ENCODE data around the gene ZC3H18.

Gene ZC3H18

GRCh38 chr16:88533381-88533917, 36.8 kb upstream of the ZC3H18 start:
- DNase-seq: peak; percentile 12

DNA sequence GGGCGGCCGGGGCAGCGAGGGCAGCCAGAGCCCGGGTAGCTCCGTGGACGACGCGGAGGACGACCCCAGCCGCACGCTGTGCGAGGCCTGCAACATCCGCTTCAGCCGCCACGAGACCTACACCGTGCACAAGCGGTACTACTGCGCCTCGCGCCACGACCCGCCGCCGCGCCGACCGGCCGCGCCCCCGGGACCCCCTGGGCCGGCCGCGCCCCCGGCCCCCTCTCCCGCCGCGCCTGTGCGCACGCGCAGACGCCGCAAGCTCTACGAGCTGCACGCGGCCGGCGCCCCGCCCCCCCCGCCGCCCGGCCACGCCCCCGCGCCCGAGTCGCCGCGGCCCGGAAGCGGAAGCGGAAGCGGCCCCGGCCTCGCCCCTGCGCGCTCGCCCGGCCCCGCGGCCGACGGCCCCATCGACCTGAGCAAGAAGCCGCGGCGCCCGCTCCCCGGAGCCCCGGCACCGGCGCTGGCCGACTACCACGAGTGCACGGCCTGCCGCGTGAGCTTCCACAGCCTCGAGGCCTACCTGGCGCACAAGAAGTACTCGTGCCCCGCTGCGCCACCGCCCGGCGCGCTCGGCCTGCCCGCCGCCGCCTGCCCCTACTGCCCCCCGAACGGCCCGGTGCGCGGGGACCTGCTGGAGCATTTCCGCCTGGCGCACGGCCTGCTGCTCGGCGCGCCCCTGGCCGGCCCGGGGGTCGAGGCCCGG, 36.1 kb upstream of the ZC3H18 start:
- peak; percentile 27 for DNase-seq

DNA sequence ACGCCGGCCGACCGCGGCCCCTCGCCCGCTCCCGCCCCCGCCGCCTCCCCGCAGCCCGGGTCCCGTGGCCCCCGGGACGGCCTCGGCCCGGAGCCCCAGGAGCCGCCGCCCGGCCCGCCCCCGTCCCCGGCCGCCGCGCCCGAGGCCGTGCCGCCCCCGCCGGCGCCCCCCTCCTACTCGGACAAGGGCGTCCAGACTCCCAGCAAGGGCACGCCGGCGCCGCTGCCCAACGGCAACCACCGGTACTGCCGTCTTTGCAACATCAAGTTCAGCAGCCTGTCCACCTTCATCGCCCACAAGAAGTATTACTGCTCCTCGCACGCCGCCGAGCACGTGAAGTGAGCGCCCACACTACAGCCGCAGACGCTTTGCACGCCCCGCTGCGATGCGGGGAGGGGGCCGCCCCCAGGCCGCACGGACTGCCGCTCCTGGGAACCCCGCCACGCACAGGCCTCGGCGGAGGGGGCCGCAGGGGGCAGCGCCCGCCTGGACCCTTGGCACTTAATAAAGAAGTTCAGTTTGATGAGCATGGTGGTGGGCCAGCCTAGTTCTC, 35.5 kb upstream of the ZC3H18 start:
- DNase-seq: no peak

DNA sequence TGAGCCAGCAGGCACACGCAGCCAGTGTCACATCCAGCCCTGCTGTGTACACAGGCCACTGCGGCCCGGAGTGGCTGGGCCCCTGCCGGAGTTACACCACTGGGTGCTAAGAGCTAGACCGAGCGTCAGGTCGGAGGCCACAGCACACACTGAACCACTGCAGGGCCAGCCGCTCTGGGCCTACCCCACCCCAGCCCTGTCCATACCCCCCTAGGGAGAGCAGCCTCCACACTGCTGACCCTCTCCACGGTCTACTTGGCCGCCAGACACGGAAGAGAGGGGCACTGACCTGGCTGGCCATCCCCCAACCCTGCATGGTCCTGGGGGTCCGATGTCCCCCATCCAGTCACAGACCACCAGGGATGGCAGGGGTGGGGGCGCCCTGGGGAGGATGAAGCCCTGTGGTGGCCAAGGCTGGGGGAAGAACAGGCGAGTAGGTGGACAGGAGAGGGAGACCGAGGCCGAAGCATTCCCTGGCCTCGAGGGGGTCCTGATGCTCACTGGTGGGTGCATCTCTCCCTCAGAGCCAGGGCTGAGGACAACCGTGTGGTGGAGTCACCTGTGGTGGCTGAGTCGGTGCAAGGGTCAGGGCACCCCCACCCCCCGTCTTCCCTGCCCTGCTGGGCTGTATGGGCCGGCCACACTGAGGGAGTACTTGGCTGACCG, 34.9 kb upstream of the ZC3H18 start:
- DNase-seq: no peak

DNA sequence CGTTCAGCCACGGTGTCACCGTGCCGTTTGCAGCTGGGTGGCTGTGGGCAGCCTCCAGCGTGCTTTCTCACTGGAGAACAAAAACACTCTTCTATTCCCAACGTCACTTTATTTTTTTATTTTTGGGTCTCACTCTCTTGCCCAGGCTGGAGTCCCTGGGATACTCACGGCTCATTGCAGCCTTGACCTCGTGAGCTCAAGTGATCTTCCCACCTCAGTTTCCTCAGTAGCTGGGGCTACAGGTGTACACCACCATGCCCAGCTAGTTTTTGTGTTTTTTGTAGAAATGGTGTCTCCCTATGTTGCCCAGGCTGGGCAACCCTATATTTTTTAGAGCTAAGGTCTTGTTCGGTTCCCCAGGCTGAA, 34.4 kb upstream of the ZC3H18 start:
- DNase-seq: no peak

GRCh38 chr16:88536510-88536909, 33.7 kb upstream of the ZC3H18 start:
- DNase-seq: no peak

GRCh38 chr16:88536971-88537751, 33.0 kb upstream of the ZC3H18 start:
- DNase-seq: no peak

DNA sequence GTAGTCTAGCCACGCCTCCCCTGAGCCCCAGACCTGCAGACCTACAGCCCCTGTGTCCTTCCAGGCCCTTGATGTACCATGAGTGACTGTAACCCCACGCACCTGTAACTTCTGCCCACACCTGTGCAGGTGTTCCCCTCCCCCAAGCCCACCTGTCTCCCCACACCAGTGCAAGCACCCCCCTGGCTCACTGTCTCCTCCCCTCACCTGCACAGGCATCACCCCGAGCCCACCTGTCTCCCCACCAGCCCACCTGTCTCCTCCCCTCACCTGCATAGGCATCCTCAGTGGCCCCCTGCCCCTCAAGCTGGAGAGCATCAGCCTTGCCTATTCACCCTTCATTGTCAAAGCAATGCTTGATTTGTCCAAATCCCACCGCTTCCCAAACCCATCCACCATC, 32.3 kb upstream of the ZC3H18 start:
- DNase-seq: no peak

DNA sequence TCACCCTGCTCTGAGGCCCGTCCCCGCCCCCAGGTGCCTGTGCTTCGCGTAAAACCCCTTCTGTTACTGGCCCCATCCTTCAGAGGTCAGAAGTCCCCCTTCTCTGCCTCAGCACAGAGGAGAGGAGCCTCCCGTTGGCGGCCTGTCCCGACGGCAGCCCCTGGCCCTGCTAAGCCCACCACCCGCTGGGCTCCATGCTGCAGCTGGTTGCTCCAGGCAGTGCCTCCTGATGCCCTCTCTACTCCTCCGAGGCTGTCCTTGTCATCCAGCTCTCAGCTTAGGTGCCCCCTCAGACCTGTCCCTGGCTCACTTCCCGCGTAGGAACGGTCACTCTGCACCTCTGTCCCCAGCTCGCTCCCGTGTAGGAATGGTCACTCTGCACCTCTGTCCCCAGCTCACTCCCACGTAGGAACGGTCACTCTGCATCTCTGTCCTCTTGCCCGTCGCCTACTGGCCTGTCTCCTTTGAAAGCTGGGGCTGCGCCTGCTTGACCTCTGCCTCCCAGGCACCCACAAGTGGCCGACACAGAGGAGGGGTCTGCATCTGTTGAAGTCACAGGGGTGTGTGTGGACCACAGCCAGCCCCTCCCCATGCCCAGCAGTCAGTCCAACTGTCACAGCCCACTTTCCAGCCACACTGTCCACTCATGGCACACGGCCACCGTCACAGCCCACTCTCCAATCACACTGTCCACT, 31.7 kb upstream of the ZC3H18 start:
- no peak for DNase-seq

DNA sequence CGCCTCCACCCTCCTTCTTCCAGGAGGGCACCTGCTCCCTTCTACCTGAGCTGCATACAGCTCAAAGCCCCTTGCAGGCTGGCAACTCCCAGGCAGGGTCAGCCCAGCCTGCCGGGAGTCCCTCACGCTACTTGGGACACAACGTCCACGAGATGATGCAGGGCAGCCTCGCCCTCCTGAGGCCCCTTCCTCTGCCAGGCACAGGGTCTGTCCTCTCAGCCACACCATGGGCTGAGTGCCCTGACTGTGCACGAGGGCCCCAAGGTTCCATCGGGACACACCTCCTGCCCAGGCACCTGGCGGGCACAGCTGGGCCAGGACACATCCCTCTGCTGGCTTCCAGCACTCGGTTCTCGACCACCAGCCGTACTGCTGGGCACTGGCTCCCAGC, 30.9 kb upstream of the ZC3H18 start:
- DNase-seq: no peak

DNA sequence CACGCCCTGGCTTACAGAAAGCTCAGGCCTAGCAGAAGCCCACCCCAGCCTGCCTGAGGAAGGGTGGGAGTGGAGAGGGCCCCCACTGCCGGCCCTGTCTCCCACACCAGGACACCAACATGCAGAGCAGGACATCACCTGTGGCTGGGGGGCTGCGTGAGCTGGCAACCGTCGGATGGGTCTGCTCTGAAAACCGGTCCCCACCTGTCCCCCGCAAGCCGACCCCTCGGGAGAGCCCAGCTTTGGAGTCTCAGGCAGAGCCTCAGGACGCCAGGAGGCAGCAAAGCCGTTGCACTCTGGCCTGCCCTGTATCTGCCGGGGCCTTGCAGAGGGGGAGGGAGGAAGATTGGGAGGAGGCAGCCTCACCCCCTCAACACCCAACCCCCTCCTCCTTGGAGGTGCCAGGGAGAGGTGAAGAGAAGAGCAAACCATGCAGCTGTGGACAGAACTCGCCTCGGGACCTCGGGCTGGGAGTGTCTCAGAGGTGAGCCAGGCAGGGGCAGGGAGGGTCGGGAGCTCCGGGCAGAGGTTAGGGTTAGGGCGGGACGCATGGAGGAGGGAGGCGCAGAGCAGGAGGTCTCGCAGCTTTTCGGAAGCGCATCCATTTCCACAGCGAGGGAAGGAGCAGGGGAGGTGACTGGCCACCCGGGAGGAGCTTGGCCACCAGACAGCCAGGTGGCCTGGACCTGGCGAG, 30.4 kb upstream of the ZC3H18 start:
- no peak for DNase-seq

DNA sequence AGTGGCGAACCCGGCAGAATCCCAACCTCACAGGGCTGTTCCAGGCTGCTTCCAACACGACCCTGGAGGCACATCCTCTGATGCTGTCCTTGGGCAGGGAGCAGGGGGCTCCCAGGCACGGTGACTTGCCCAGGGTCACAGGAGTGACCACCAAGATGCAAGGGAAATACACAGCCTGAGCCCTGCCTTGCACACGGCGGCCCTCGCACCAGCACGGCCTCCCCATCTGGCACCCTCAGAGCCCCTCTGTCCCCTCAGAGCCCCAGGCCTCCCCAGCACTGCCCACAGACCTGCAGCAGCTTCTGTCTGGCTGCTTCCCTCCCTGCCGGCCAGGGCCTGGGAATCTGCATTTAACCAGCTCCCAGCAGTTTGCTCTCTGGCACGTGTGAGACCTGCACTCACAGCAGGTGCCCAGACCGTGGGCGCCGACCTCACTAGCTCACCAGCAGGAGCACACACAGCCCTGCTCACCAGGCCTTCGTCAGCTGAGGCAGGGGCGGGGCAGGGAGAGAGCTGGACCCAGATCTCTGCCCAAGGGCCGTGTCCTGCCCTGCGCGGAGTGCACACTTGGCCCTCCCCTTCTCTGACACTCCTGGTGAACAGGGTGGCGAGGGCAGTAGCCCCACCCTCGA, 29.7 kb upstream of the ZC3H18 start:
- no peak for DNase-seq

DNA sequence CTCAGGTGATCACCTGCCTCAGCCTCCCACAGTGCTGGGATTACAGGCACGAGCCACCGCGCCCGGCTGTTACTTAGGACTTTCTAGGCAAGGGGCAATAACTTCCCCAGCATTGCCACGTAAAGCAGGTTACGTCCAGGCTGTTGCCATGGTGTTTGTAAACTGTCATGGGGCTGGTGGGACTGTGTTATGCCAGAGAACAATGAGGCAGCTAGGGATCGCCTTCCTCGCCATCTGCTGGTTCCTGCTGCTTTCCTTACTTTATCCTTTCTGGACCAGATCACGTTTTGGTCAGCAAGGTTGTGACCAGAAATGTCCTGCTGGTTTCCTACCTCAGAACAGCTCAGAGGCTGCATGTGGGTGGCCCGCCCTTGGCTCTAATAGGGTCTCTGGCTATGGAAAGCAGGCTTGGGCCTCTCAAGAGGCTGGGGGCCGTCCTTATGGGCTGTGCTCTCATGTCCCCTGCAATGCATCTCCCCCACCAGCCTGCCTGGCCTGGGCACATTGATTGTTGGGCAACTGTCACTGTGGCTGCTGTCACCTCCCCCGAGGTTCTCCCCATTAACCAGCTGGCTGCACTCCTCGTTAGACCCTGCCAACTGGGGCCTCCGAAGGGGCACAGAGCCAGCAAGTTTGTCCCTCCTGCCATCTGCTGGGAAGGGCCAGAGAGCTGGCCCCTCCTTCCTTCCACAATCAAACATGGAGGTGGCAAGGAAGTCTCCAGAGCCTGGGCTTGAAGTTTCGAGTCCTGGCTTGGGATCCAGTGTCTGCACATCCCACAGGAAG, 28.2 kb upstream of the ZC3H18 start:
- no peak for DNase-seq

DNA sequence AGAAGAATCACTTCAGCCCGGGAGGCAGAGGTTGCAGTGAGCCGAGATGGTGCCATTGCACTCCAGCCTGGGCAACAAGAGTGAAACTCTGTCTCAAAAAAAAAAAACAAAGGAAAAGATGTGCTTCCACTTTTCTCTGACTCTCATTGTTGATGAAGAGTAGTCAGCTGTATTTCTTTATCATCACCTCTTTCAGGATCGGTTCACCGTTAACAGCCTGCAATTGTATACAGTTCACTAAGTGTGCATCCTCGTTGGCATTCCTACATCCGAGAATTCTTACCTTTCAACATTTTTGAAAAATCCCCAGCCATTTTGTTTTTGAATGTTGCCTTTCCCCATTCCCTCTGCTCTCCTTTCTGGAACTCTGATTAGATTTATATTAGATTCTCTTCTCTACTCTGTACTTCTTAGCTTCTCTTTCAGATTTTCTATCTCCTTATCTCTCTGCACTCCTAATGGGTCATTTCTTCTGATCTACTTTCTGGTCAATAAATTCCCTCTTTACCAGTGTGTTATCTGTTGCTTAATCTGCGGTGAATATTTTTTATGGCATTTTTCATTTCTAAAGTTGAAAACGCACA, 26.9 kb upstream of the ZC3H18 start:
- DNase-seq: no peak

DNA sequence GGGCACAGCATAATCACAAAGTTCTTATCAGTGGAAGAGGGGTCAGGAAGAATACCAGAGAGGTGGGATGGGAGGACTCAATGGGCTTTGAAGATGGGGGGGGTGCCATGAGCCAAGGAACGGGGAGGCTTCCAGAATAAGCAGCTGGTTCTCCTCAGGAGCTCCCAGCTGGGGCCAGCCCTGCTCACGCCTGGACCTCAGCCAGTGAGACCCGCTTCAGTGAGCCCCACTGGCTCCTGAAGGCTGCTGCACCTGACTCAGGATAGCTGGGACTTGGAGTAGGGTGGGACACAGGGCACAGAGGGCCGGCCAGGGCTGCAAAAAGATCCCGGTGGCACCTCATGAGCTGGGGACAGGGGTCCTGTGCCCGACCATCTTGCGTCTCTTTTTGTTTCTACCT, 24.4 kb upstream of the ZC3H18 start:
- no peak for DNase-seq

DNA sequence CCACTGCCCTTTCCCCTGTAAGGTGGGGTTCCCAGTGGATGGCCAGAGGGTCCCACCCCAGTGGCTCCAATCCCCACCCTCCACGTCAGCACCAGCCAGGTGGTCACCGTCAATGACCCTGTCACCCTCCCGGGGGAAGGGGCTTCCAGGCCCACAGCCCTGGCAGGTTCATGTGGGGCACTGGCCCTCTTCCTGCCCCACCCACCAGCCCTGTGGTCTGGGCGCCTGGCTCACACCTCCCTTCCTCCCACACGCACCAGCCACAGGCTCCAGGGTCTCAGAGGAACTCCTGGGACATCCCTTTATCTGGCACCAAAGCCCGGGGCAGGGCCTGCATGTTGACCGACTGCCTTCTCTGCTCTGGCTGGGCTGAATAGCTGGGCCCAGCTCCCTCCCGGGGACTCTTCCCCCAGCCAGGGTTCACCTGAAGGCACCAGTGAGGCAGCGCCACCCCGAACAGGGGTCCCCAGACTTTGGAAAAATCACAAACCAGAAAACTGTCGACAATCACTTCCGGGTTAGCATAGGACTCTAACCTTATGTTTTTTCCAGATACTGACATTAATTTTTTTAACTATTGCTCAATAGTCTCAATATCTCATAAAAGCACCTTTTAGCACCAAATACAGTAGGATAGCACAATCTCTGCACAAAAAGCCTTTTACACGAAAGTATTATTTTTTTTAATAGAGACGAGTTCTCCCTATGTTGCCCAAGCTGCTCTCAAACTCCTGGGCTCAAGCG, 21.9 kb upstream of the ZC3H18 start:
- no peak for DNase-seq

DNA sequence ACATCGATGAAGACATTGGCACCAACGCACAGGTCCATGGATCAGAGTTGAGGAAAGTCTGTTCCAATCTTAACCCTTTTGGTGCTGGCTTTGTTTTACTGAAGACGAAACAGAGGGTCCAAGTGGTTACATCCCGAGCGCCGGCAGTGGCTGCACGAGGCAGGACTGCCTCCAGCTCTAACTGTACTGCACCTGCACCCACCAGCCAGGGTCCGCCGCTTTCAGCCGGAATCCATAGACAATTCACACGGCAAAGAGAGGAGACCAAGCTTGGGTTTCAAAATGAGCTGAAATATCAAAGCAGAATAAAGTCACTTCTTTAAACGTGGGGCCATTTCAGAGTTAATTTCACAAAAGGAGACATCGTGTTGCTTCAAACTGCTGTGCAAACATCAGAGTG, 21.2 kb upstream of the ZC3H18 start:
- DNase-seq: no peak

GRCh38 chr16:88549671-88550245, 20.4 kb upstream of the ZC3H18 start:
- DNase-seq: no peak

DNA sequence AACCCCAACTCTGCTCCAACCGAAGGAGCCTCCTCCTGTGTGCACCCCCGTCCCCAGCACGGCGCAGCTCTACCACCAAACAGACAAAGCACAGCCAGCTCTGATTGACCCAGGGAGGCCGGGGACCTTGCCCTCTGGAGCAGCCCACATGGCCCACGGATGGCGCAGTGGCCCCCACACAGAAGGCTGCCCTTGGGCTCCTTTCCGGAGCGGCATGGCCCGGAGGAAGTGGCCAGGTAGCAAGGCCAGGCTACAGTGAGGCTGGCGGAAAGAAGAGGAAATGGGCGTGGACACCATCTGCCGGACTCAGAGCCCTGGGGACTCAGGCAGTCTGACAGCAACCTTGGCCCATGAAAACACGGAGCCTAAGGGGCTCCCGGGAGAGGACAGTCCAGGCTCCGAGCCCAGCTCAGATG, 19.9 kb upstream of the ZC3H18 start:
- DNase-seq: no peak

All from NCI-H1105 (cell line).